Measurements from ENCODE around the gene CD300LF.
A peak's percentile ranks its signal among the peaks of the same experiment; 100 is the strongest.

CD300LF gene

DNA sequence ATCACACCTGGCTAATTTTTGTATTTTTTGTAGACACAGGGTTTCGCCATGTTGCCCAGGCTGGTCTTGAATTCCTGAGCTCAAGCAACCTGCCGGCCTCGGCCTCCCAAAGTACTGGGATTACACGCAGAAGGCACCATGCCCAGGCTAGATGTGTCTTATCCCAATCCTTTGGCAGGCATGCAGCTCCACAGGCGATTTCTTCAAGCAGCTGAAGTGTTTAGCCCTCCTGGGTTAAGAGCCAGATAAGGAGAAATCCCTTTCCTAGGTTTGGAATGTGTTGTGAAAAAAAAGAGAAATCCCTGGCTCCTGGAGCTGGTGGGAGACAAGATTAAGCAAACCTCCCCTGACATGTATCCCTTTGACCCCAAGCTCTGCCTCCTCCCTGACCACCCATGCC, 33.7 kb upstream of the CD300LF start:
- no peak for DNase-seq (ENCODE audit: extremely low read depth in 1 of 2, low read depth in 1 of 2)

DNA sequence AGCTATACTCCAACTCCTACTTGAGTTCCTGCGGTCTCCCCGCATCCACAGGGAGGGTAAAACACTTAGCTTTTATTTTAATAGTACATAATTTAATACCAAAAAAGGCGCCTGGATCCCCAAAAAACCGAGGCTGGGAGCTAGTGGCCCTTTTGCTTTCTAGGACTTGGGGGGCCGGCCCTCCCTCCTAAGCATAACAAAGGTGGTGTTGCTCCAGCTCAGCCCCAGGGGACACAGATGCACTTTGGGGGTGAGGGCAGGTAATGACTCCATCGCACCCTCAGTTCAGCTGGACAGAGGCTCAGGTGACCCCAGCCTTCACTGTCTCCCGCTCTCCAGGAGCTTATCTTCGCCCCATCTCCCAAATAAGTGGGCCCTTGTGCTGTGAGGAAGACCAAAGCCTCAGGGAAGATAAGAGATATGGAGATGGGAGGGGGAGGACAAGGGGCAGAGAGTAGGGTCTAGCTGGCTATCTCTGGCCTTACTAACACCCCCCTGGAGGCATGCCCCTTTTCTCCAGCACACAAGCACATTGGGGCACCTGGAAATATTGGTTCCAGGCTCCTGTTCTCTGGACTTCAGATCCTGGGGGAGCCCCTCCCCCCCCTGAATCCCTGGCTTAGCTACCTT, 32.9 kb upstream of the CD300LF start:
- DNase-seq (ENCODE audit: extremely low read depth in 1 of 2, low read depth in 1 of 2): no peak

DNA sequence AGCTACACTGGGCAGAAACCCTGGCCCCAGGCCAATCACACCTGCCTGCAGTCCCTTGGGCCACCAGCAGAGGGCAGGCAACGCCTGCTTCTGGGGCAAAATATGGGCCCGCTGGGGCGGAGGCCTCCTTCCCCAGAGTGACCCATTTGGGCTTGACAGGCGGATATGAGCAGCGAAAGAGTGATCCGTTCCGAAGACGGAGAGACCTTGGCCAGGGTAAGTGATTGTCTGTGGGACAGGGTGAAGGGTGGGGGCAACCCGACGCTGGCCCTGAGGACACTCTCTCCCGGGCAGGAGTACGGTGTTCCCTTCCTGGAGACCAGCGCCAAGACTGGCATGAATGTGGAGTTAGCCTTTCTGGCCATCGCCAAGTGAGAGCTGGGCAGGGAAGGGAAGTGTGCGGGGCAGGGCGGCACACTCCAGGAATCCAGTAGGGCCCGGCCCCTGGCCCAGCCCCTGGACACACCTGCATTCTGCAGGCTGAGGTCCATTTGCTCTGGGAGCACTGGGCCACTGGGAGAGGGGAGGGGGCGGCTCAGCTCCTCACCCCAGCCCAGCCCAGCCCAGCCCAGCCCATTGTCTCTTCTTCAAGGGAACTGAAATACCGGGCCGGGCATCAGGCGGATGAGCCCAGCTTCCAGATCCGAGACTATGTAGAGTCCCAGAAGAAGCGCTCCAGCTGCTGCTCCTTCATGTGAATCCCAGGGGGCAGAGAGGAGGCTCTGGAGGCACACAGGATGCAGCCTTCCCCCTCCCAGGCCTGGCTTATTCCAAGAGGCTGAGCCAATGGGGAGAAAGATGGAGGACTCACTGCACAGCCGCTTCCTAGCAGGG, 32.2 kb upstream of the CD300LF start:
- peak; percentile 61 to 71 for DNase-seq (ENCODE audit: extremely low read depth in 1 of 2, low read depth in 1 of 2)

DNA sequence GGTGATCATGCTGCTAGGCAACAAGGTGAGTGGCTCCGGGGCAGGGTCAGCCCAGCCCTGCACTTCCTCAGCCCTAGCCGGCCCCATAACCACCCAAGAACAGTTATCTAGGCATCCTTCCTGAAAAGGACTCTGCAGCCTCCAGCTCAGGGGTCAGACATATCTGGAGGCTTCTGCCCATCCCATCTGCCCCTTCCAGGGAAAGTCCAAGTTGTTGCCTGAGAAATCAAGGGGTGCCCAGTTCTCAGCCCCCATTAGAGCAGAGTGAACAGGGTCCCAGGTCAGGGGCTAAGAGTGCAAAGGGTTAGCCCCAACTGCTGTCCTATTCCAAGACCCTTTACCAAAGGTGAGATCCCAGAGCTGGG, 31.6 kb upstream of the CD300LF start:
- no peak for DNase-seq (ENCODE audit: extremely low read depth in 1 of 2, low read depth in 1 of 2)

DNA sequence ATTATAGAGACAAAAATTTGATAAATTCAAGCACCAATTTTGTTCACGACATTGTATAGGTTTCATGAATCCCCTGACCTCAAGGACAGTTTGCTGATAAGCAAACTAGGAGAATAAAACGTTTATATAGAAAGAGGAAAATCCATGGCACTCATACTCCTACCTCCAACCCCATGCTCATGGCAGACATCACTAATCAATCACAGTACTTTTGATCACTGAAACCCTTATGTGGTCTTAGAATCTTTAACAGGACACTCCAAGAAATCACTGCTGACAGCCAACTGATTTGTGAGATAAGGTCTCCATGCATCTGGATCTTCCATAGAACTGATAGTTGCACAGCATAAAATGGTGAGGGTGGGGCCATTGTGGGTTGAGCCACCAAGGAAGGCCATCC, 31.0 kb upstream of the CD300LF start:
- no peak for DNase-seq (ENCODE audit: extremely low read depth in 1 of 2, low read depth in 1 of 2)

DNA sequence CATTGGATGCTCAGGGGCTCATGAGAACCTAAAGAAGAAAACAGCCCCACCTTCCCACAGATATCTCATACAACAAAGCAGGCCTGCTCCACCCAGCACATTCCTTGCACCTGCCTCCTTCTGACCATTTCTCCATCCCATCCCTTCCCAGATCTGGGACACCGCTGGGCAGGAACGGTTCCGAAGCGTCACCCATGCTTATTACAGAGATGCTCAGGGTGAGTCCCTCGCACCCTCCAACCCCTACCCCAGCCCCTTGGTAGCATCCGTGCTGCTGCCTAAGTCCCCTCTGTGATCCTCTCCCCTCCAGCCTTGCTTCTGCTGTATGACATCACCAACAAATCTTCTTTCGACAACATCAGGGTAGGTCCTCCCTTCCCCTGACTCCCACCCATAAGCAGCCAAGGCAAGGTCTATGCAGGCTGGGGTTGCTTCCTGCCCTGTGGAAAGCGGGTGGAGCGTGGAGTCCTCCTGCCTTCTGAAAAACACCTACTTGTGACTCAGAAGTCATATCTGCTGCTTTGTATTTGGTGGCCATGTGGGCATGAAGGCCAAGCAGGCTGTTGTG, 30.3 kb upstream of the CD300LF start:
- no peak for DNase-seq (ENCODE audit: extremely low read depth in 1 of 2, low read depth in 1 of 2)

DNA sequence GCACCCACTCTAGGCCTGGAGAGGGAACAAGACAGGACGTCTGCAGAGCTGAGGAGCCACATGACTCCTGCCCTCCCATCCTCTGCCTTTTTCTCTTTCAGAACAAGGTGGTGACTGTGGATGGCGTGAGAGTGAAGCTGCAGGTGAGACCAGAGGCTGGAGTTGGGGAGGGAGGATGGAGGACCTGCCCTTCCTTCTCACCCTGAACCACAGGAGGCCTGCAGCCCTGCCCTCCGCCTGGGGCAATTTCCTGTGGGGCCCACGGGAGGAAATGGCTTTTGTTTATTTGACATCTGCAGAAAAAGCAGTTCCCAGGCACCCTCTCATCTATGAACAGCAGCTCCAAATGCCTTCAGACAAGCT, 29.4 kb upstream of the CD300LF start:
- no peak for DNase-seq (ENCODE audit: extremely low read depth in 1 of 2, low read depth in 1 of 2)

DNA sequence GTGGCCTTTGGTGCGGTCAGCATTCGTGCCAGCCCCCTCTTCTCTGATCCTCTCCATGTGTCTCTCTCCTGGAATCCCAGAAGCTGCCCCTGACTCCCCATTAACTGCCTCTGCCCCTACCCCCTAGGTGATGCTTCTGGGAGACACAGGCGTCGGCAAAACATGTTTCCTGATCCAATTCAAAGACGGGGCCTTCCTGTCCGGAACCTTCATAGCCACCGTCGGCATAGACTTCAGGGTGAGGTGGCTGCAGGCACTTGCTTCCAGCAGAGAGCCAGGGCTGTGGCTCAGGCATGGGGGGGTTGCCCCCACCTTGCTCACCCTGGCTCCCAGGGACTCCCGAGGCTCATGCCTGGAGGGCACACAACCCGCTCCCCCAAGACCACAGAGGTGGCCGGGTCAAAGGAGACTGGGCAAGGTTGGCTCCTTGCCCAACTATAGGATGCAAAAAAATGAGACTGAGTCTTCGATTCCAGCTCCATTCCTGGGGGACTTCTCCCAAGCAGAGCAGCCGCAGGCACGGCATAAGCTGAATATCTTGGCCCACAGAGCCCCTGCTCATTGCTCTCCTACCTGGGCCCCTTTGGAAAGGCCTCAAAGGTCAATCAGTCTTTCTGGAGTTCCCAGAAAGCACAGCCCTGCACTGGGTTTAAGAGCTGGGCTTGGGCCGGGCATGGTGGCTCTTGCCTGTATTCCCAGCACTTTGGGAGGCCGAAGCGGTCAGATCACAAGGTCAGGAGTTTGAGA, 28.1 kb upstream of the CD300LF start:
- DNase-seq (ENCODE audit: extremely low read depth in 1 of 2, low read depth in 1 of 2): no peak

DNA sequence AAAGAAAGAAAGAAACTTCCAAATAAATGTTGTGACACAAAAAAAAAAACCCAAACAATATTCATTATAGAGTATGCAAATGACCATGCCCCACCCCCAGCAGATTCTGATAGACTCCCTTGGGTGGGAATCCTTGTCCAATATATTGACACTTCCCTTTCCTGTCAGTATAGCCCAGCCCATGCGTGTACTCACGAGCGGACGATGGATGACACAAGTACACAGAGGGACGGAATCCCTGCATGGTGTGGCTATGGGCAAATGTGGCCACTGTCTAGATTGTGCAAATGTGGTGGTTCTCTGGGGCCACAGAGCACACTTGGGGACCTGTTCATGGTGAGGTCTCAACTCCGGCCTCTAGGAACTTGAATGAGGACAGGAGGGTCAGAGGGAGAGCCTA, 27.4 kb upstream of the CD300LF start:
- DNase-seq (ENCODE audit: extremely low read depth in 1 of 2, low read depth in 1 of 2): no peak

DNA sequence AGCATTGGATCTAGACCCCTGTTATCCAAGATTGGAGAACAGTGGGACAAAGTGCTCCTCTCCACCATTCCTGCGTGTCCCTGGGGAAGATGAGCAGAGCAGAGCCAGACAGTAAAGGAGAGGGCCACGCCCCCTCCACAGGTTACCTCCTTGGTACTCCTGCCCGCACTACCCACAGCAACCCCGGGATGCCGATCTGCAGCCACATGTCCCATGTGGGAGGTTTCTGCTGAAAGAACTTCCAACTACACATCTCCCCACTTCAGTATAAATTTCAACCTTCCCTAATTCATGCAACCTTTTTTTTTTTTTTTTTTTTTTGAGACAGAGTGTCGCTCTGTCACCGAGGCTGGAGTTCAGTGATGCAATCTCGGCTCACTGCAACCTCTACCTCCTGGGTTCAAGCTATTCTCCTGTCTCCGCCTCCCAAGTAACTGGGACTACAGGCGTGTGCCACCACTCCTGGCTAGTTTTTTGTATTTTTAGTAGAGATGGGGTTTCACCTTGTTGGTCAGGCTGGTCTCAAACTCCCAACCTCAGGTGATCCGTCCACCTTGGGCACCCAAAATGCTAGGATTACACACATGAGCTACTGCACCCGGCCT, 26.6 kb upstream of the CD300LF start:
- no peak for DNase-seq (ENCODE audit: extremely low read depth in 1 of 2, low read depth in 1 of 2)

DNA sequence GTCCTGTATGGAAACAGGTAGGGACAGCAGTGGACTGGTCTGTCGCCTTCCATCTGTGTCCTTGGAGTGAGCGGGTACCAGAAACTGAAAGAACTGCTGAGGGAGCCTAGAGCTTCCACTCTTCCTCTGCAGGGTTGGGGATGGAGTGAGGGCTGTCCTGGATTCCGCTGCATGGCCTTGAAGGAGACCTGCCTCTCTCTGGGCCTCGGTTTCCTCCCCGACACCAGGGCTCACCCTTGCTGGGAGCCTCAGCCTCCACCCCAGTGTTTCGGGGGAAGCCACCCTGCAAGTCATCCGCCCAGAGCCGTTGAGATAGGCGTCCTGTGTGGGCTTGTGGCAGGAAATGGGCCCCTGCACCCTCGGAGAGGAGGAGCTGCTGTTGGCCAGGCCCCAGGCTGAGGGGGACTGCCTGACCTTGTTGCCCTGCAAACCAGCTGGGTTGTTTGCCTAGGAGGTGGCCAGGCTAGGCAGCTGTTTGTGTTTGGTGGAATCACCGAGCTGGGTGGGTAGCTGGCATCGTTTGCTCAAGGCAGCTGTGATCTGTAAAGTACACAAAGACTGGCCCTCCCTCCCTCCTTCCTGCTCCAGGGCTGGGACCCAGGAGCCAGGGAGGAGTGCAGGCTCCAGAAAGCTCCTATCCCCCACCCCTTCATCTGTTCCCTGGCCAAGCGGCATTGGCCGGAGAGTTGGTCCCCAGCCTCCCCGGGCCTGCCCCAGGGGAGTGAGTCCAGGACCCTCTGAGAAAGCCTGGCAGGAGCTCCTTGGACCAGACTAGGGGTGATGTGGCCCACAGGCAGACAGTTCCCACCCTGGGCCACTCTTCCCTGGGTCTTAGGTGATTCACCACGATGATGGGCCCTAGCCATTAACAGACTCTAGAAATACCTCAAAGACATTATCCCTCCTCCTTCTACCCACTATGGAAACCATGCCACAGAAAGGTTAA, 25.6 kb upstream of the CD300LF start:
- DNase-seq (ENCODE audit: extremely low read depth in 1 of 2, low read depth in 1 of 2): peak; percentile 65 to 82

DNA sequence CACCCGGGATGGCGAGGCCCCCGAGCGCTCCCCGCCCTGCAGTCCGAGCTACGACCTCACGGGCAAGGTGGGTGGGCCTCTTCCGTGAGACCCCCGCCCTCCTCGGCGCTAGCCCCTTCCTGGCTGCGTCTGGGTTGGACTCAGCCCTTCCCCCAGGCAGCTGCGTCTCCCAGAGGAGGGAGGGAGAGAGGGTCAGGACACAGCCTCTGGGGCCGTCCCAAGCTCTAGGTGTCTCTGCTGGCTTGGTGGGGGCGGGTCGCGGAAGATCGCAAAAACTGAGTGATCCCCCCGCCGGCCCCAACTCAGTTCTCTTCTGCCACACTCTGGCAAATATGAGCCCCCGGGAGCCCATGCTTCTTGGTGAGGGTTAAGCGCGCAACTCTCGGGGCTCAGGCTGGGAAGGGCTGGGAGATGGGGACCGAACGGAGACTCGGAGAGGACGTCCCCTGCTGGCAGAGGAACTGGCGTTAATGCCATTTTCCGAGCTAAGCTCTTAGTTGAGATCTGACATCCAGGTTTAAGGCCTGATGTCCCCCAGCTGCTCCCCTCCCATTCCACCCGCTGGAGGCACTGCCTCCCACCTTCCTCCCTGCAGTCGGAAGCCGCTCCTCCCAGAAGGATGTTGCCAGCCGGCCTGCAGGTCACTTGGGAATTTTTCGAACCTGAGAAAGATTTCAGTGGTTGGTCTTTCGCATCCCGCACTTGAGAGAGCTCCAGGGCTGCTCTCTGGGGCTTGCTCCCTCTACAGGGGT, 24.8 kb upstream of the CD300LF start:
- no peak for DNase-seq (ENCODE audit: extremely low read depth in 1 of 2, low read depth in 1 of 2)

DNA sequence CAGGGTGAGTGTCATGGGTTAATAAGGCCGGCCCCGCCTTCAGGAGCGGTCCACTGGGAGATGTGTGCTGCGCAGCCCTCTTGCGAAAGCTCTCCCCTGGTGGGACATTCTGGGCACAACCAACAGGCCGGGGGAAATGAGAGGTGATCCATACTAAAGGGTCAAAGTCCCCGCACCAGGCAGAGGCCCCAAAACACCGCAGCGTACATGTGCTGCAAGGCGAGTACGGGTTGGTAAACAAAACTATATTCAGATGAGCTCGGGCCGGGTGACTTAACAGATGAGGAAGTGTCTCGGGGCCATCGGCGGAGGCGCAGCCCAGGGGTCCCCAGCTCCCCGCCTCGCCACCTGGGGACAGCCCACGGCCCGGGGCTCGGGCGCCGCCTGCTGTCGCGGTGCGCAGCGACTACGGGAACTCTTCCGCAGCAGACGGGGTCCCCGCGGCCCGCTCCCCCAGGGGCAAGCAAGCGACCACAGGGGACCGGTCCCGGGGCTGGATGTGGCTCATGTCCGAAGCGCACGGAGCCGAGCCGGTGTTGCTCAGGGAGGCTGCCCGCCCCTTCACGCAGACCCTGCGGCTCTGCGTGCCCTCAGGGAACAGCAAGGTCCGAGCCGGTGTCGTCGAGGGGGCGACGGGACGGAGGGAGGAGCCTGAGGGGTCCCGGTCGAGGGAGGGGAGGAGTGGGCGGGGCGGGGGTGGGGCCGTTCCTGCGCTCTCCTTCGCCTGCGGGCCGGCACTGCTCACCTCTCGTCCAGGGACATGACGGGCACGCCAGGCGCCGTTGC, 24.0 kb upstream of the CD300LF start, which contains the start of gene RAB37:
TSS of gene RAB37 (plus strand) at position 744 of the 786 bp plus-strand sequence. CDS start at position 761, 17 bp downstream.
- DNase-seq (ENCODE audit: extremely low read depth in 1 of 2, low read depth in 1 of 2): no peak

DNA sequence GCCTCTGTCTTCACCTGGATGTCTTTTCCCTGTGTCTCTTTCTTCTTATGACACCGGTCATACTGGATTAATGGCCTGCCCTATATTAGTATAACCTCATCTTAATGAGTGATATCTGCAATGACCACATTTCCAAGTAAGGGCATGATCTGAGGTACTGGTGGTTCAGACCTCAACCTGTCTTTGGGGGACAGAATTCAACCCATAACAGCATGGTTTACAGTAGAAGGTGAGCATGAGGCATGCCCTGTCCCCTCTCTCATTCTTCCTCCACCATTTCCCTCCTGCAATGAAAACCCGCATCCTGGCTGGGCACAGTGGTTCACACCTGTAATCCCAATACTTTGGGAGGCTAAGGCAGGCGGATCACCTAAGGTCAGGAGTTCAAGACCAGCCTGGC, 21.5 kb upstream of the CD300LF start:
- DNase-seq (ENCODE audit: extremely low read depth in 1 of 2, low read depth in 1 of 2): no peak

DNA sequence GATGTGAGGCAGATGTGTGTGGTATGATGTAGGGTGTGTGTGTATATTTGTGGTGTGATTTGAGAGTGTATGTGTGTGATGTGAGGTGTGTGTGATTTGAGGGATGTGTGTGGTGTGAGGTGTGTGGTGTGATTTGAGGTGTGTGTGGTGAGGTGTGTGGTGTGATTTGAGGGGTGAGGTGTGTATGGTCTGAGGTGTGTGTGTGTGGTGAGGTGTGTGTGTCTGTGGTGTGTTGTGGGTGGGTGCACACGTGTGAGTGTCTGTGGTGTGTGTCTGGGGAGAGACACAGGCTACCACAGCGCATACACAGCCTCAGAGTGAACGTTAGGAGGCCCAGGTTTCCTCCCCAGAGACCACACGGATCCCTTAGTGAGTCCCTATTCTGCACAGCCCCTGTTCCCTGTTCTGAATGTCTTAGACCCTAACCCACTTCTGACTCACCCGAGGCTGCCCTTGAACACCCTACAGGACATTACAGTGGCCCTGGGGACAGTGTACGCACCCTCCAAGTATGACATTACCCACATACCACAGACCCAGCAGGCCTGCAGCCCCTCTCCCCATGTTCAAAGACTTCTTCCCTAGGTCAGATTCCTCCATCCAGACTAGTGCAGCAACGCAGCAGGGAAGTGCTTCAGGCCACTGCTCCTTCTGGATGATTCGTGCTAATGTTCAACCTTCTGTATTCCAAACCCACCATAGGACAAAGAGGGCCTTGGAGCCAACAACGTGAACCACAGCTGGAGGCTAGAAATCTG, 20.8 kb upstream of the CD300LF start:
- DNase-seq (ENCODE audit: extremely low read depth in 1 of 2, low read depth in 1 of 2): no peak

DNA sequence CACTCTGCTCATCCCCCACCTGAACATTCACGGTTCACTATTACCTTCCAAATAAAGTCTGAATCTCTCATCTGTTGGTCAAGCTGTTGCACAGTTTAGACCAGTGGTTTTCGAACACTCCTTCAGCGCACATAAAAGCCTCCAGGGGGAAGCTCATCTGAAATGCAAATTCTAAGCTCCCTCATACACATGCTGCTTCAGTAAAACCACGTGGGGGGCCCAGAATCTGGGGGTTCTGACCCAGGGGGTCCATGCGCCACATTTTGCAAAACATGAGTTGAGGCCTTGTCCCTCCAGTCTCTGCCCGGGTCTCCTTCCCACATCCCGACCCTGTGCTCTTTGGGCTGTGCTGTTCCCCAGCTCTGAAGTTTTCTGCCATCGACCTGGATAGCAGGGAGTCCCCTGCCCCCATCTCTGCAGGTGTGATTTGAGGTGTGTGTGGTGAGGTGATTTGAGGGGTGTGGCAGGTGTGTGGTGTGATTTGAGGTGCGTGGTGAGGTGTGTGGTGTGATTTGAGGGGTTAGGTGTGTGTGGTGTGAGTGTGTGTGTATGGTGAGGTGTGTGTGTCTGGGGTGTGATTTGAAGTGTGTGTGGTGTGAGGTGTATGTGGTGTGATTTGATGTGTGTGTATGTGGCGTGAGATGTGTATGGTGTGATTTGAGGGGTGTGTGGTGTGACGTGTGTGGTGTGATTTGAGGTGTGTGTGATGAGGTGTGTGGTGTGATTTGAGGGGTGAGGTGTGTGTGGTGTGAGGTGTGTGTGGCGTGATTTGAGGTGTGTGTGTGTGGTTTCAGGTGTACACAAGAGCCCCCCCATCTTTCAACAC, 19.5 kb upstream of the CD300LF start:
- DNase-seq (ENCODE audit: extremely low read depth in 1 of 2, low read depth in 1 of 2): no peak

DNA sequence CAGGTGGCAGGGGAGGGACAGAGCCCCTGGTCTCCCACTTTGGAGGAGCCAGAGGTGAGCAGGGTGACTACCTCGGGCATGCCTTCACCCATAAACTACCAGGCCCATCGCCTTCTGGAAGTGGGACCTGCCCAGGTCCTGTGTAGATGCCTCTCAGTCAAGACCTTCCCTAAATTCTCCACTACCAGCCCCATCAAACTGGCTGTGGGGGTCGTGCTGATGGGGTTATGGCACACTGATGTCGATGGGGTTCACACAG, 18.6 kb upstream of the CD300LF start:
- no peak for DNase-seq (ENCODE audit: extremely low read depth in 1 of 2, low read depth in 1 of 2)
